Measurements from ENCODE around the gene GUCY2D. TPM values are rescaled to one million over a fixed set of nuclear protein-coding genes. Genes with fewer than 3 reads are reported as not detected.

The GUCY2D gene
- total RNA-seq, 1 experiment from 2014 or later, result not detected

GRCh38 chr17:7992516-7992915, 9.9 kb upstream of the GUCY2D start:
- DNase-seq (ENCODE audit: low spot score), result peak; percentile 79

DNA sequence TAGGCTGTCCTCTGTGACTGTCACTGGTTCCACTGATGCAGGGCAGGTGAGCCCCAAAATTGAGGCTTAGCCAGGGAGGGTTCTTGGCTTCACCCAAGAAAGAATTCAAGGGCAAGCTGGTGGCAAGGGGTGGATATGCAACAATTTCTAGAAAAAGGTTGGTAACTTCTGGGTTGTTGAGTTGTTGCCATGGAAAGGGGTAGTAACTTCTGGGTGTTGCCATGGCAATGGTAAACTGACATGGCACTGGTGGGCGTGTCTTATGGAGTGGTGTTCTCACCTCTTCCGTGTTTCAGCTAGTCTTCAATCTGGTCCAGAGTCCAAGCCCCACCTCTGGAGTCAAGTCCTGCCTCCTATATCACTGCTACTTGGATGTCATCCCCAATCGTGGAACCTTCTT, 9.5 kb upstream of the GUCY2D start:
- no peak for DNase-seq (ENCODE audit: low spot score)

DNA sequence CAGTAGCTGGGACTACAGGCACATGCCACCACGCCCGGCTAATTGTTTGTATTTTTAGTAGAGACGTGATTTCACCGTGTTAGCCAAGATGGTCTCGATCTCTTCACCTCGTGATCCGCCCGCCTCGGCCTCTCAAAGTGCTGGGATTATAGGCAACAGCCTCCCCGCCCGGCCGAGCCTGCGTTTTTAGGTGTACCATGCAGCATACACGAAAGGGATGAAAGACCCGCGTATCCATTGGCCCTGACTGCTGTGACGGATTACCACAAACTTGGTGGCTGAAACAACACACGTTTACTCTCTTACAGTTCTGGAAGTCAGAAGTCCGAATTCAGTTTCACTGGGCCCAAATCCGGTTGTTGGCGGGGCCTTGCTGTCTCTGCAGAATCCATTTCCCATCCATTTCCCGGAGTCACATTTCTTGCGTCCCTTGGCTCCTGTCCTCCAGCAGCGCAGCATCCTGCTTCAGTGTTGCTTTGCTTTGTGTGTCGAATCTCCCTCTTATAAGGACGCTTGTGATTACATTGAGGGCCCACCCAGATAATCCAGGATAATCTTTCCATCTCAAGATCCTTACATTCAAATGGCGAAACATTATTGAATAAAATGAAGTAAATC, 8.3 kb upstream of the GUCY2D start:
- DNase-seq (ENCODE audit: low spot score), result no peak

DNA sequence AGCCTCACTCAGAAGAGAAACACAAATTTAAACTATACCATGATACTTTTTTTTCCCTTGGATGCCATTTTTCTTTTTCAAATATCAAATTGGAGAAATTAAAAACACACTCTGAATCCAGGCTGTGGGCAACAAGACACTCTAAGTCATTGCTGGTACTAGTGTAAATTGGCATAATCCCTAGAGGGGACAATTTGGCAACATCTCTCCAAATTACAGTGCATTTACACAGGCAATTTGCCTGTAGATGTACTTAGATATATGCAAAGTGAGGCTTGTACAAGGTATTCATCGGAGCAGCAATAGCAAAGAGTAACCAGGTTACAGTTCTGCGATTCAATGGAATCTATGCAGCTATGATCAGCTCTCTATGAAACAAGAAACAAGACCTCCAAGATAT, 6.7 kb upstream of the GUCY2D start:
- DNase-seq (ENCODE audit: low spot score), result no peak

DNA sequence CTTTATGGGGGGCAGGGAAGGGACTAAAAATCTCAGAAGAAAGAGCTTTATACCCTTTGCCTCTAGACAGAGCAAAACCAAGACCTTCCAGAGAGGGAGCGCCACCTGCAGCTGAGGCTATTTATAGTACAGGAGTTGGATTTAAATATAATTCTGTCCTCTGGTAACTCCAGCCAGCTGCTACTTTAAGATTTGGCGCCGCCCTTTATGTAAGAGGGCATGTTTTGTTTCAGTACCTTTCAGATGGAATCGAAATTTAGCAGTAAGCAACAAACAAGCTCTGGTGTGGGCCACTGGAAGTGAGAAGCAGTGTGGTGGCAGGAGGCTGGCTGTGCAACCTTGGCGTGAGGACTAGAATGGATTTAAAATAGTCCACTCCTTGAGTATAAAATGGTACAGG, 5.2 kb upstream of the GUCY2D start:
- peak; percentile 64 for DNase-seq (ENCODE audit: low spot score)

- DNase-seq (ENCODE audit: low spot score), result no peak
These were observed 542 bp downstream of the GUCY2D start for GRCh38 chr17:8002721-8003593.

DNA sequence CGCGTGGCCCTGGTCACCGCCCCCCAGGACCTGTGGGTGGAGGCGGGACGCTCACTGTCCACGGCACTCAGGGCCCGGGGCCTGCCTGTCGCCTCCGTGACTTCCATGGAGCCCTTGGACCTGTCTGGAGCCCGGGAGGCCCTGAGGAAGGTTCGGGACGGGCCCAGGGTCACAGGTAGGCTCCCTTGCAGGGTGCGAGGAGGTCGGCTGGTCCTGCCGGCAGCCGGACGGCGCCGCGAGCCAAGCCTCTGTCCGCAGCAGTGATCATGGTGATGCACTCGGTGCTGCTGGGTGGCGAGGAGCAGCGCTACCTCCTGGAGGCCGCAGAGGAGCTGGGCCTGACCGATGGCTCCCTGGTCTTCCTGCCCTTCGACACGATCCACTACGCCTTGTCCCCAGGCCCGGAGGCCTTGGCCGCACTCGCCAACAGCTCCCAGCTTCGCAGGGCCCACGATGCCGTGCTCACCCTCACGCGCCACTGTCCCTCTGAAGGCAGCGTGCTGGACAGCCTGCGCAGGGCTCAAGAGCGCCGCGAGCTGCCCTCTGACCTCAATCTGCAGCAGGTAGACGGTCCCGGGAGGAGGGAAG, 1.3 kb downstream of the GUCY2D start:
- DNase-seq (ENCODE audit: low spot score), result no peak

GRCh38 chr17:8004899-8005298, 2.5 kb downstream of the GUCY2D start:
- DNase-seq (ENCODE audit: low spot score), result peak; percentile 80

DNA sequence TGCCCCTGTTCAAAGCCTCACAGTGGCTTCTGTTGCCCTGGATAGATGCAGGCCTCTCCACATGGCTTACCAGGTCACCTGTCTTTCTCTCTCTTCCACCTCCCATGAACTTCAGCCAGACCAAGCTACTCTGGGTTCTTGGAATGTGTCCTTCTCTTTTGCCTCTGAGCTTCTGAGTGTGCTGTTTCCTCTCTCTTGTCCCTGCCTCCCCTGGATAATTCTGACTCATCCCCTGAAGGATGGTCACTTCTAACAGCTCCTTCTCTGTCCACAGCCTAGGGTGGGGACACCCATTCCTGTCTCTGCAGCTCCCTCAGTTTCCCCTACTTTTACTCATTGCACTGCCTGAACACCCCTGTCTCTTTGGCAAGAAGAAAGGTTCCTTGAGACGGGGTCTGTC, 2.9 kb downstream of the GUCY2D start:
- peak; percentile 53 for DNase-seq (ENCODE audit: low spot score)

GRCh38 chr17:8005967-8006730, 3.7 kb downstream of the GUCY2D start:
- DNase-seq (ENCODE audit: low spot score), result no peak

- no peak for DNase-seq (ENCODE audit: low spot score)
These were observed 4.6 kb downstream of the GUCY2D start for GRCh38 chr17:8006836-8007680.

DNA sequence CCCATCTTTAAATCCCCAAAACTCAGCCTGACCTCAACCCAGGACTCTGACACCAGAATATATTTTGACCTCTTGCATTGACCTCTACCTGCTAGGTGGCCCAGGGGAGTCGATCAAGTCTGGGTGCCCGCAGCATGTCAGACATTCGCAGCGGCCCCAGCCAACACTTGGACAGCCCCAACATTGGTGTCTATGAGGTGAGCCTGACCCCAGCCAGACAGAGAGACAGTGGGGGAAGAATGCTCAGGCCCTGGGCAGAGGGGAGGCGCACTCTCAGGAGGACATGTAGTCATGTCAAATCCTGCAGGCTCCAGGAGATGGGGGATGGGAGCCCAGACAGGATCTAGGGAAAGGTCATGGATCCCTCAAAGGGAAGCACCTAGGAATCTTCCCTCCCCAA, 5.4 kb downstream of the GUCY2D start:
- DNase-seq (ENCODE audit: low spot score), result no peak

GRCh38 chr17:8012045-8012580, 9.7 kb downstream of the GUCY2D start:
- no peak for DNase-seq (ENCODE audit: low spot score)

DNA sequence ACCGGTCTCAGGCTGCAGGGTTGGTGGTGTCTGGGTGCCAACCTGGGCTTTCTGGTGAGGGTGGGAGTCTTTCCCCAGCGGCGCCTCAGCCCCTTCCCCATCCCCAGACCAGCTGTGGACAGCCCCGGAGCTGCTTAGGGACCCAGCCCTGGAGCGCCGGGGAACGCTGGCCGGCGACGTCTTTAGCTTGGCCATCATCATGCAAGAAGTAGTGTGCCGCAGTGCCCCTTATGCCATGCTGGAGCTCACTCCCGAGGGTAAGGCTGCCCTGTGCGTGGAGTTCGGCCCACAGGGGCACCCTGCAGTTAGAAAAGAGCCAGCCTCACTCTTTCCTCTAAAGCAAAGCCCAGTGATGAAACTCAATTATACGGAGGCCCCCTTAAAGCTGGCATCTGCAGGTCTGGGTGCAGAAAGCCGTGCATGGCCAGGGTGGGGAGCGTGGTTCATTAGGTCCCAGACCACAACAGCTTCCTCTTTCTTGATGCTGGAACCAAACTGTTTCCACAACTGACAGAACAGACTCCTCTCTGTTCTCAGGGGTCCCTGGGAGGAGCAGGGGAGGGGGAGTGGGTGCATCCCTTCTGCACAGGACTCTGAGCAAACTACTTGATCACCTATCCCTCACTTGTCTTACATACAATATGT, 10.7 kb downstream of the GUCY2D start:
- no peak for DNase-seq (ENCODE audit: low spot score)

- DNase-seq (ENCODE audit: low spot score), result no peak
These were observed 11.5 kb downstream of the GUCY2D start for GRCh38 chr17:8013731-8014557.

GRCh38 chr17:8014558-8014850, 12.1 kb downstream of the GUCY2D start:
- no peak for DNase-seq (ENCODE audit: low spot score)

GRCh38 chr17:8015236-8015956, 13.0 kb downstream of the GUCY2D start:
- no peak for DNase-seq (ENCODE audit: low spot score)

DNA sequence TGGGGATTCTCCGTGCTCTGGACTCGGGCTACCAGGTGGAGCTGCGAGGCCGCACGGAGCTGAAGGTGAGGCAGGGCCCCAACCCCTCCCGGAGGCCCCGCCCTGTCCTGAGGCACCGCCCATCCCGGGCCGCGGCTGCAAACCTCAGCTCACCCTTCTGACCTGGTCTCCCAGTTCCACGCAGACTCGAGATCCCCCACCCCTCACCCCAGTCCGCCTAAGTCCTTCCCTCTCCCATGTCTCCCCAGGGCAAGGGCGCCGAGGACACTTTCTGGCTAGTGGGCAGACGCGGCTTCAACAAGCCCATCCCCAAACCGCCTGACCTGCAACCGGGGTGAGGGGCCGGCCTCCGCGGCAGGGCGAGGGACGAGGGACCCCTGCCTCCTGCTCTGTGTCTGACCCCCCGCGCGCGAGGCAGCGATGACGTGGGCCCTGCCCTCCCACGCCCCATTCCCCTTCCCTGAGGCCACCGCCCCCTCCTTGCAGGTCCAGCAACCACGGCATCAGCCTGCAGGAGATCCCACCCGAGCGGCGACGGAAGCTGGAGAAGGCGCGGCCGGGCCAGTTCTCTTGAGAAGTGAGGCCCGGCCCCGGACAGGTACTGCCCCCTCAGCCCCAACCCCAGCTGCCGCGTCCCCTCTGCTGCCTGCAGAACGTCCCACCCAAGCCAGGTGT, 13.7 kb downstream of the GUCY2D start:
- DNase-seq (ENCODE audit: low spot score), result no peak
